Measurements from ENCODE around the gene ZNF358.

Gene ZNF358

GRCh38 chr19:7477758-7478157 lies 38.1 kb upstream of the ZNF358 start:
- H3F3A ChIP-seq (ENCODE audit: control insufficient read depth, insufficient read depth): 0 out of 2 replicates have a peak, but pooled peaks cover 4% of the 10 kb centered on the region
- H3K4me2 ChIP-seq (ENCODE audit: low read length): no peak overlapping the region
- no peaks in the 10 kb centered on the region for H3K27me3 ChIP-seq (ENCODE audit: control insufficient read depth, low read length)
- no peak overlapping the region for H3K27ac ChIP-seq (ENCODE audit: low read depth, low read length)
- H3K79me2 ChIP-seq (ENCODE audit: control insufficient read depth, low read length): no peaks in the 10 kb centered on the region
- H3K4me3 ChIP-seq (ENCODE audit: low read length): no peak overlapping the region
- H3K4me1 ChIP-seq (ENCODE audit: control insufficient read depth, low read length): peaks cover 10% of the 10 kb centered on the region
- no peaks in the 10 kb centered on the region; the same call in 1 of the 2 replicates for H4K20me1 ChIP-seq (ENCODE audit: control insufficient read depth, insufficient read depth, low read depth, low read length)
- TF ChIP-seq, protein P1, sequence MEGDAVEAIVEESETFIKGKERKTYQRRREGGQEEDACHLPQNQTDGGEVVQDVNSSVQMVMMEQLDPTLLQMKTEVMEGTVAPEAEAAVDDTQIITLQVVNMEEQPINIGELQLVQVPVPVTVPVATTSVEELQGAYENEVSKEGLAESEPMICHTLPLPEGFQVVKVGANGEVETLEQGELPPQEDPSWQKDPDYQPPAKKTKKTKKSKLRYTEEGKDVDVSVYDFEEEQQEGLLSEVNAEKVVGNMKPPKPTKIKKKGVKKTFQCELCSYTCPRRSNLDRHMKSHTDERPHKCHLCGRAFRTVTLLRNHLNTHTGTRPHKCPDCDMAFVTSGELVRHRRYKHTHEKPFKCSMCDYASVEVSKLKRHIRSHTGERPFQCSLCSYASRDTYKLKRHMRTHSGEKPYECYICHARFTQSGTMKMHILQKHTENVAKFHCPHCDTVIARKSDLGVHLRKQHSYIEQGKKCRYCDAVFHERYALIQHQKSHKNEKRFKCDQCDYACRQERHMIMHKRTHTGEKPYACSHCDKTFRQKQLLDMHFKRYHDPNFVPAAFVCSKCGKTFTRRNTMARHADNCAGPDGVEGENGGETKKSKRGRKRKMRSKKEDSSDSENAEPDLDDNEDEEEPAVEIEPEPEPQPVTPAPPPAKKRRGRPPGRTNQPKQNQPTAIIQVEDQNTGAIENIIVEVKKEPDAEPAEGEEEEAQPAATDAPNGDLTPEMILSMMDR (IDR thresholded peaks at IDR 0.05; ENCODE audit: low read depth, low read length, poor library complexity, severe bottlenecking): no peak
- no peak for TF ChIP-seq EZH2phosphoT487 (IDR thresholded peaks at IDR 0.05; ENCODE audit: borderline replicate concordance, low read length)
- H3K9me2 ChIP-seq (replicated peaks; ENCODE audit: control insufficient read depth, low read length): no peaks in the 10 kb centered on the region
- H3K9me3 ChIP-seq (ENCODE audit: control insufficient read depth, insufficient read depth, low read length): no peaks in the 10 kb centered on the region
- no peaks in the 10 kb centered on the region; the same call in 1 of the 2 replicates for H3K36me3 ChIP-seq (ENCODE audit: control insufficient read depth, low read length)

DNA sequence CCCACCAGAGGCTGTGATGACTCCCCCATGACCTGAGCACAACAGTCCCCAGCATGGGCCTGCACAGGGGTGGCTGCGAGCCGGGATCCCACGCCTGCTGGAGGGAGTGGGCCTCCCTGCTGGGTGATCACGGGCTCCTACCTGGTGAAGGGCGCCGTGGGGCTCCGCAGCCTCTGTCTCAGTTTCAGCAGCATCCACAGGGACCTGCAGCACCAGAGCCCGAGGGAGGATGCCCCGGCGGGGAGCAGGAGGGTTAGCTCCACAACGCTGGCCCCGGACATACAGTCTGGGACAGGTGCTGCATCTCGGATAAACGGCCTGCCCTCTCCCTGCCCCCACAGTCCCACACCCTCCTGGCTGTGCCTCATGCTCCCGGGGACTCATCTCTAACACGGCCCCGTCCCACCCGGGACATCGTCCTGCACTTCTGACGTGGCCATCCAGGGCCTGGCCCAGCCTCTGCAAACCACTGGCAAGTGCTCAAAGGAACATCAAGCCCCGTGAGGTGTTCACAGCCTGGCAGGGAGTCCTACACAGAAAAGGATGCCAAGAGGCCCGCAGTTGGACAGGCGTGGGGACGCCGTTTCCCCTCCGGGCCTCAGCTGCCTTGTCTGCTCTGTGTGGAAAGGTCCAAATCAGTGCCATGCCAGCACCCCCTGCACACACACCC lies 37.6 kb upstream of the ZNF358 start:
- TF ChIP-seq EZH2phosphoT487 (IDR thresholded peaks at IDR 0.05; ENCODE audit: borderline replicate concordance, low read length): no peak
- TF ChIP-seq, protein P1 (IDR thresholded peaks at IDR 0.05; ENCODE audit: low read depth, low read length, poor library complexity, severe bottlenecking): no peak
- Histone ChIP-seq H3F3A (ENCODE audit: control insufficient read depth, insufficient read depth) (0 out of 2 replicates have a peak, but pooled peaks cover 4% of the 10 kb centered on the region), H4K20me1 (ENCODE audit: control insufficient read depth, insufficient read depth, low read depth, low read length) (no peaks in the 10 kb centered on the region; the same call in 1 of the 2 replicates), H3K9me3 (ENCODE audit: control insufficient read depth, insufficient read depth, low read length) (no peaks in the 10 kb centered on the region), H3K4me2 (ENCODE audit: low read length) (no peak overlapping the region), H3K4me1 (ENCODE audit: control insufficient read depth, low read length) (peaks cover 4% of the 10 kb centered on the region), H3K27ac (ENCODE audit: low read depth, low read length) (no peak overlapping the region), H3K27me3 (ENCODE audit: control insufficient read depth, low read length) (no peaks in the 10 kb centered on the region), H3K4me3 (ENCODE audit: low read length) (no peak overlapping the region), H3K9me2 (replicated peaks; ENCODE audit: control insufficient read depth, low read length) (no peaks in the 10 kb centered on the region), H3K79me2 (ENCODE audit: control insufficient read depth, low read length) (no peaks in the 10 kb centered on the region), H3K36me3 (ENCODE audit: control insufficient read depth, low read length) (no peaks in the 10 kb centered on the region)

GRCh38 chr19:7478843-7479227 lies 37.1 kb upstream of the ZNF358 start:
- Histone ChIP-seq H3K4me2 (ENCODE audit: low read length) (no peak overlapping the region), H3K36me3 (ENCODE audit: control insufficient read depth, low read length) (no peaks in the 10 kb centered on the region), H3K27ac (ENCODE audit: low read depth, low read length) (no peak overlapping the region), H4K20me1 (ENCODE audit: control insufficient read depth, insufficient read depth, low read depth, low read length) (no peaks in the 10 kb centered on the region; the same call in 1 of the 2 replicates), H3K4me1 (ENCODE audit: control insufficient read depth, low read length) (no peaks in the 10 kb centered on the region), H3K9me2 (replicated peaks; ENCODE audit: control insufficient read depth, low read length) (no peaks in the 10 kb centered on the region), H3F3A (ENCODE audit: control insufficient read depth, insufficient read depth) (0 out of 2 replicates have a peak, but pooled peaks cover 4% of the 10 kb centered on the region), H3K4me3 (ENCODE audit: low read length) (no peak overlapping the region), H3K79me2 (ENCODE audit: control insufficient read depth, low read length) (no peaks in the 10 kb centered on the region), H3K9me3 (ENCODE audit: control insufficient read depth, insufficient read depth, low read length) (no peaks in the 10 kb centered on the region), H3K27me3 (ENCODE audit: control insufficient read depth, low read length) (no peaks in the 10 kb centered on the region)
- TF ChIP-seq, protein P1 (IDR thresholded peaks at IDR 0.05; ENCODE audit: low read depth, low read length, poor library complexity, severe bottlenecking): no peak
- TF ChIP-seq EZH2phosphoT487 (IDR thresholded peaks at IDR 0.05; ENCODE audit: borderline replicate concordance, low read length): no peak

Data from DOHH2 (cell line).